Suprapubic skin (tissue), 4 donors: Measurements from ENCODE around the gene BEST4.

ENCODE experiments used
- CTCF ChIP-seq, 2 donors: fragments of 200-600 bp in 1 of 2; fragments of 450-650 bp in 1 of 2; sonication (generic) in 1 of 2; IDR thresholded peaks; one replicate each; pipeline ENCODE4 v1.5.1; 2016 to 2019; ENCODE audit warnings: antibody characterized with exemption in 2 of 2, mild to moderate bottlenecking in 1 of 2, moderate library complexity in 1 of 2
- EP300 ChIP-seq: sonication (generic); formaldehyde crosslinking; IDR thresholded peaks from one replicate; pipeline ENCODE4 v1.6.1; 2017; ENCODE audit warnings: antibody characterized with exemption
- POLR2A ChIP-seq, 2 donors: fragments of 450-650 bp; IDR thresholded peaks; one replicate each; pipeline ENCODE4 v1.6.1; 2017; ENCODE audit warnings: antibody characterized with exemption in 2 of 2, mild to moderate bottlenecking in 2 of 2, moderate library complexity in 2 of 2
- POLR2AphosphoS5 ChIP-seq, 3 donors: sonication (generic); formaldehyde crosslinking; IDR thresholded peaks; one replicate each; pipeline ENCODE4 v1.6.1; 2017; ENCODE audit warnings: antibody characterized with exemption in 3 of 3

GRCh38 chr1:44810101-44810761 is 22.3 kb upstream of the BEST4 start:
- TF ChIP-seq CTCF (IDR thresholded peaks at IDR 0.05): no peak
- TF ChIP-seq POLR2A (IDR thresholded peaks at IDR 0.05): no peak
- TF ChIP-seq POLR2AphosphoS5 (IDR thresholded peaks at IDR 0.05): peak in 1 of 3 donors; percentile 18
- no peak for TF ChIP-seq EP300
